HepG2 (cell line): ENCODE measurements around the gene FNDC3B. TPM values are rescaled to one million over a fixed set of nuclear protein-coding genes. Genes with fewer than 3 reads are reported as not detected.

Experiments used
- ASH2L ChIP-seq: fragments of 300-600, 200-600 bp; sonication (generic); IDR thresholded peaks from 2 replicates; pipeline ENCODE4 v1.7.0; 2017; ENCODE audit warnings: low read depth, mild to moderate bottlenecking, moderate library complexity, mixed read lengths, low read length; ENCODE audit not compliant: insufficient read length
- CENPBD1 ChIP-seq: sonication (generic); formaldehyde crosslinking; IDR thresholded peaks from 2 replicates; pipeline ENCODE4 v1.8.0; 2022; ENCODE audit warnings: missing genetic modification reagents, low read depth, mild to moderate bottlenecking, borderline replicate concordance
- FOXP1 ChIP-seq, 2 experiments: fragments of 450-650 bp in 1 of 2; IDR thresholded peaks; 2 replicates each; pipeline ENCODE4 v1.6.1; 2017 to 2018; ENCODE audit warnings: antibody characterized with exemption in 1 of 2
- FUBP1 ChIP-seq: sonication (generic); formaldehyde crosslinking; IDR thresholded peaks from 2 replicates; pipeline ENCODE4 v1.5.1; 2020; ENCODE audit warnings: missing genetic modification reagents, mild to moderate bottlenecking, borderline replicate concordance
- MYPOP ChIP-seq: sonication (generic); formaldehyde crosslinking; IDR thresholded peaks from 2 replicates; pipeline ENCODE4 v1.8.1; 2023; ENCODE audit warnings: mild to moderate bottlenecking, moderate library complexity, missing genetic modification reagents
- PREB ChIP-seq: sonication (generic); formaldehyde crosslinking; IDR thresholded peaks from 2 replicates; pipeline ENCODE4 v1.4.0; 2020; ENCODE audit warnings: missing genetic modification reagents
- SIX4 ChIP-seq: sonication (generic); formaldehyde crosslinking; IDR thresholded peaks from 2 replicates; pipeline ENCODE4 v1.4.0; 2020; ENCODE audit warnings: missing genetic modification reagents
- SNAPC4 ChIP-seq: sonication (generic); formaldehyde crosslinking; IDR thresholded peaks from 2 replicates; pipeline ENCODE4 v1.4.0; 2020; ENCODE audit warnings: mild to moderate bottlenecking, missing genetic modification reagents
- SSRP1 ChIP-seq: IDR thresholded peaks from 2 replicates; pipeline ENCODE4 v1.6.1; 2016; ENCODE audit warnings: control low read depth
- TAF1 ChIP-seq: sonication (generic); formaldehyde crosslinking; IDR thresholded peaks from 2 replicates; pipeline ENCODE4 v1.4.0; 2020; ENCODE audit warnings: missing genetic modification reagents
- ZNF569 ChIP-seq: sonication (generic); formaldehyde crosslinking; IDR thresholded peaks from 2 replicates; pipeline ENCODE4 v1.5.0; 2020; ENCODE audit warnings: mild to moderate bottlenecking, missing genetic modification reagents, moderate library complexity, borderline replicate concordance
- ZNF674 ChIP-seq: sonication (generic); formaldehyde crosslinking; IDR thresholded peaks from 2 replicates; pipeline ENCODE4 v1.5.0; 2020; ENCODE audit warnings: low read depth, mild to moderate bottlenecking, missing genetic modification reagents
- ZNF780A ChIP-seq: sonication (generic); formaldehyde crosslinking; IDR thresholded peaks from 2 replicates; pipeline ENCODE4 v1.8.0; 2022; ENCODE audit warnings: mild to moderate bottlenecking, missing genetic modification reagents, moderate library complexity
- ZUFSP ChIP-seq: sonication (generic); formaldehyde crosslinking; IDR thresholded peaks from 2 replicates; pipeline ENCODE4 v1.9.0; 2021; ENCODE audit warnings: missing genetic modification reagents, mild to moderate bottlenecking, borderline replicate concordance
- polyA plus RNA-seq, 8 experiments: library from polyadenylated mRNA; depleted of rRNA in 3 of 8; stranded (reverse) in 7 of 8; unstranded in 1 of 8; fragments of >200 nt; fragmentation: Illumina TruSeq in 4 of 8; extraction: Trizol in 4 of 8; gene quantifications; 2 replicates each; pipeline versions ENCODE4 v1.2.1 to v1.2.3, GENCODE V29; 2011 to 2016; ENCODE audit warnings: low read depth in 4 of 8, missing spikeins in 1 of 8, mixed read lengths in 1 of 8; ENCODE audit not compliant: insufficient read depth in 1 of 8
- total RNA-seq, 5 experiments: library from RNA; depleted of rRNA; stranded (reverse); fragments of >200 nt; fragmentation: Illumina TruSeq; extraction: Trizol; gene quantifications; 2 replicates each; pipeline ENCODE4 v1.2.3, GENCODE V29; 2016; ENCODE audit warnings: low read depth in 1 of 5

The FNDC3B gene
- total and polyA plus RNA-seq, 2 of the 13 experiments (the other 11 are each of a cell fraction or from before 2014, with no cell fraction given), result 74.8 to 103 TPM

- no peak for TF ChIP-seq MYPOP (CRISPR knock-in tag)
- TF ChIP-seq SIX4 (CRISPR knock-in tag), result no peak
- TF ChIP-seq SSRP1 (CRISPR knock-in tag), result no peak; the same call in 1 of the 2 replicates
- no peak for TF ChIP-seq ZUFSP (CRISPR knock-in tag)
- no peak for TF ChIP-seq FOXP1 (IDR thresholded peaks at IDR 0.05)
- TF ChIP-seq FOXP1 (CRISPR knock-in tag; IDR thresholded peaks at IDR 0.05), result peak; percentile 76; the same call in 1 of the 2 replicates
- TF ChIP-seq PREB (CRISPR knock-in tag), result no peak
- TF ChIP-seq ASH2L, result peak; percentile 23
- no peak for TF ChIP-seq SNAPC4 (CRISPR knock-in tag)
- no peak for TF ChIP-seq CENPBD1 (CRISPR knock-in tag)
- TF ChIP-seq ZNF674 (CRISPR knock-in tag), result no peak
- TF ChIP-seq ZNF780A (CRISPR knock-in tag), result no peak
- no peak for TF ChIP-seq ZNF569 (CRISPR knock-in tag)
- no peak for TF ChIP-seq TAF1 (CRISPR knock-in tag)
- TF ChIP-seq FUBP1 (CRISPR knock-in tag), result no peak
Measured at GRCh38 chr3:172096881-172097420, 57.6 kb downstream of the FNDC3B start (continued).
